ENCODE results near the gene CYB5D1.
A peak's percentile ranks its signal among the peaks of the same experiment; 100 is the strongest.

Gene CYB5D1

GRCh38 chr17:7837408-7838088, 20.3 kb upstream of the CYB5D1 start:
- H4K8ac ChIP-seq (ENCODE audit: low read length) = no peak overlapping the region
- peaks cover 38% of the 10 kb centered on the region for H3K4me1 ChIP-seq (ENCODE audit: control insufficient read depth, insufficient read depth, low read depth, low read length)
- peak overlapping the region; percentile 57 for H2BK120ac ChIP-seq (ENCODE audit: low read depth, low read length)
- H3K9ac ChIP-seq (ENCODE audit: low read length) = peak overlapping the region; percentile 98
- peak overlapping the region; percentile 49 to 65 for H2BK12ac ChIP-seq (ENCODE audit: low read length in 2 of 2)
- peak overlapping the region; percentile 24 to 97 for H3K4me3 ChIP-seq (ENCODE audit: insufficient read depth in 1 of 2, low read depth in 1 of 2, low read length in 2 of 2)
- peak overlapping the region; percentile 99 for H3K4me2 ChIP-seq (ENCODE audit: low read length, poor library complexity, severe bottlenecking)
- H2AK5ac ChIP-seq (ENCODE audit: low read length, severe bottlenecking) = peak overlapping the region; percentile 70
- H3K27ac ChIP-seq (ENCODE audit: low read length, poor library complexity, severe bottlenecking) = peak overlapping the region; percentile 56
- 9% methylated on average over 6 of the region's 8 CpGs for WGBS
- peaks cover 3 to 12% of the 10 kb centered on the region in 2 experiments for H3K36me3 ChIP-seq (ENCODE audit: control insufficient read depth in 1 of 2, insufficient read depth in 2 of 2, low read depth in 1 of 2, low read length in 2 of 2)
- peaks cover 0 to 6% of the 10 kb centered on the region in 2 experiments for H3K27me3 ChIP-seq (ENCODE audit: control insufficient read depth in 1 of 2, insufficient read depth in 1 of 2, low read length in 2 of 2)
- peak overlapping the region in 1 of 2 experiments; percentile 78 for H3K4ac ChIP-seq (ENCODE audit: low read depth in 1 of 2, low read length in 2 of 2)
- peak overlapping the region in 1 of 2 experiments; percentile 69 for H3K18ac ChIP-seq (ENCODE audit: low read depth in 1 of 2, low read length in 2 of 2)
- H3K23ac ChIP-seq (ENCODE audit: low read length in 2 of 2) = no peak overlapping the region
- DNase-seq = no peak
- H4K91ac ChIP-seq (ENCODE audit: low read length) = no peak overlapping the region
- H3K79me1 ChIP-seq (replicated peaks; ENCODE audit: low read length, poor library complexity, severe bottlenecking) = peaks cover 12% of the 10 kb centered on the region
- H2AFZ ChIP-seq (ENCODE audit: low read depth, low read length) = no peak overlapping the region
- no peak overlapping the region for H2BK15ac ChIP-seq (ENCODE audit: low read depth, poor library complexity, severe bottlenecking)
- no peak overlapping the region for H3K14ac ChIP-seq (ENCODE audit: low read length in 2 of 2)
- H3K9me3 ChIP-seq (ENCODE audit: control insufficient read depth, low read length) = no peaks in the 10 kb centered on the region
- no peak overlapping the region for H2BK5ac ChIP-seq (ENCODE audit: low read depth, low read length, poor library complexity, severe bottlenecking)

- H3K27ac ChIP-seq (ENCODE audit: low read length, poor library complexity, severe bottlenecking) = peak overlapping the region; percentile 56
- H2AFZ ChIP-seq (ENCODE audit: low read depth, low read length) = no peak overlapping the region
- H2BK120ac ChIP-seq (ENCODE audit: low read depth, low read length) = peak overlapping the region; percentile 57
- H3K14ac ChIP-seq (ENCODE audit: low read length in 2 of 2) = peak overlapping the region in 1 of 2 experiments; percentile 83
- peak overlapping the region; percentile 98 for H3K9ac ChIP-seq (ENCODE audit: low read length)
- peaks cover 12% of the 10 kb centered on the region for H3K79me1 ChIP-seq (replicated peaks; ENCODE audit: low read length, poor library complexity, severe bottlenecking)
- no peak overlapping the region for H4K91ac ChIP-seq (ENCODE audit: low read length)
- H3K4ac ChIP-seq (ENCODE audit: low read depth in 1 of 2, low read length in 2 of 2) = peak overlapping the region; percentile 16 to 89
- peak overlapping the region; percentile 24 to 97 for H3K4me3 ChIP-seq (ENCODE audit: insufficient read depth in 1 of 2, low read depth in 1 of 2, low read length in 2 of 2)
- H3K36me3 ChIP-seq (ENCODE audit: control insufficient read depth in 1 of 2, insufficient read depth in 2 of 2, low read depth in 1 of 2, low read length in 2 of 2) = peaks cover 3 to 12% of the 10 kb centered on the region in 2 experiments
- no peak overlapping the region for H4K8ac ChIP-seq (ENCODE audit: low read length)
- H3K23ac ChIP-seq (ENCODE audit: low read length in 2 of 2) = peak overlapping the region in 1 of 2 experiments; percentile 18
- no peaks in the 10 kb centered on the region for H3K9me3 ChIP-seq (ENCODE audit: control insufficient read depth, low read length)
- H3K4me2 ChIP-seq (ENCODE audit: low read length, poor library complexity, severe bottlenecking) = peak overlapping the region; percentile 57
- H2BK12ac ChIP-seq (ENCODE audit: low read length in 2 of 2) = peak overlapping the region in 1 of 2 experiments; percentile 87
- no peak overlapping the region for H2AK5ac ChIP-seq (ENCODE audit: low read length, severe bottlenecking)
- peak overlapping the region; percentile 15 to 93 for H3K18ac ChIP-seq (ENCODE audit: low read depth in 1 of 2, low read length in 2 of 2)
- H3K4me1 ChIP-seq (ENCODE audit: control insufficient read depth, insufficient read depth, low read depth, low read length) = peaks cover 36% of the 10 kb centered on the region
- H2BK15ac ChIP-seq (ENCODE audit: low read depth, poor library complexity, severe bottlenecking) = no peak overlapping the region
- peak; percentile 90 for DNase-seq
- H3K27me3 ChIP-seq (ENCODE audit: control insufficient read depth in 1 of 2, insufficient read depth in 1 of 2, low read length in 2 of 2) = no peaks in the 10 kb centered on the region
- H2BK5ac ChIP-seq (ENCODE audit: low read depth, low read length, poor library complexity, severe bottlenecking) = no peak overlapping the region
- WGBS = 19% methylated on average over 8 of the region's 12 CpGs
These were observed 19.4 kb upstream of the CYB5D1 start for GRCh38 chr17:7838090-7839075.

- Histone ChIP-seq H3K79me1 (replicated peaks; ENCODE audit: low read length, poor library complexity, severe bottlenecking) (peaks cover 12% of the 10 kb centered on the region), H2AK5ac (ENCODE audit: low read length, severe bottlenecking) (no peak overlapping the region), H3K9ac (ENCODE audit: low read length) (peak overlapping the region; percentile 71), H3K36me3 (ENCODE audit: control insufficient read depth in 1 of 2, insufficient read depth in 2 of 2, low read depth in 1 of 2, low read length in 2 of 2) (peaks cover 3 to 12% of the 10 kb centered on the region in 2 experiments), H3K27me3 (ENCODE audit: control insufficient read depth in 1 of 2, insufficient read depth in 1 of 2, low read length in 2 of 2) (no peaks in the 10 kb centered on the region), H3K14ac (ENCODE audit: low read length in 2 of 2) (peak overlapping the region in 1 of 2 experiments; percentile 30), H2BK5ac (ENCODE audit: low read depth, low read length, poor library complexity, severe bottlenecking) (no peak overlapping the region), H3K27ac (ENCODE audit: low read length, poor library complexity, severe bottlenecking) (no peak overlapping the region), H3K9me3 (ENCODE audit: control insufficient read depth, low read length) (no peaks in the 10 kb centered on the region), H2BK15ac (ENCODE audit: low read depth, poor library complexity, severe bottlenecking) (no peak overlapping the region), H3K4me3 (ENCODE audit: insufficient read depth in 1 of 2, low read depth in 1 of 2, low read length in 2 of 2) (peak overlapping the region in 1 of 2 experiments; percentile 67), H3K4ac (ENCODE audit: low read depth in 1 of 2, low read length in 2 of 2) (peak overlapping the region in 1 of 2 experiments; percentile 89), H3K4me2 (ENCODE audit: low read length, poor library complexity, severe bottlenecking) (no peak overlapping the region), H3K23ac (ENCODE audit: low read length in 2 of 2) (no peak overlapping the region), H2BK12ac (ENCODE audit: low read length in 2 of 2) (peak overlapping the region; percentile 14 to 87), H4K8ac (ENCODE audit: low read length) (peak overlapping the region; percentile 3), H4K91ac (ENCODE audit: low read length) (peak overlapping the region; percentile 44), H2BK120ac (ENCODE audit: low read depth, low read length) (no peak overlapping the region), H2AFZ (ENCODE audit: low read depth, low read length) (no peak overlapping the region), H3K18ac (ENCODE audit: low read depth in 1 of 2, low read length in 2 of 2) (peak overlapping the region; percentile 23 to 93), H3K4me1 (ENCODE audit: control insufficient read depth, insufficient read depth, low read depth, low read length) (peaks cover 31% of the 10 kb centered on the region)
- 67% methylated on average over 5 of the region's 6 CpGs for WGBS
- peak; percentile 36 for DNase-seq
These were observed 18.5 kb upstream of the CYB5D1 start for GRCh38 chr17:7839190-7839875.
